Spleen (tissue), 11 donors: ENCODE results near the gene CADM2. TPM values are rescaled to one million over a fixed set of nuclear protein-coding genes. Genes with fewer than 3 reads are reported as not detected.

Source experiments
- DNase-seq: peaks from one replicate; pipeline ENCODE4 v3.0.0-alpha.2; 2020
- H3K27ac ChIP-seq, 8 donors: fragments of 200-600 bp; sonication (generic) in 7 of 8; 1 replicate in 4 of 8; 2 replicates in 4 of 8; pipeline versions ENCODE4 v1.5.0 to v1.8.0; 2016 to 2021; ENCODE audit warnings: inconsistent platforms in 4 of 8, mild to moderate bottlenecking in 4 of 8, moderate library complexity in 1 of 8
- H3K27me3 ChIP-seq, 7 donors: fragments of 200-600 bp; sonication (generic) in 6 of 7; replicated peaks in 1 of 7; 1 replicate in 4 of 7; 2 replicates in 3 of 7; pipeline versions ENCODE4 v1.5.0 to v1.8.0; 2016 to 2021; ENCODE audit warnings: inconsistent platforms in 3 of 7, mild to moderate bottlenecking in 1 of 7
- H3K36me3 ChIP-seq, 6 donors: fragments of 200-600 bp; sonication (generic) in 5 of 6; 1 replicate in 4 of 6; 2 replicates in 2 of 6; pipeline versions ENCODE4 v1.5.0 to v1.8.0; 2016 to 2021; ENCODE audit warnings: inconsistent platforms in 2 of 6
- H3K4me1 ChIP-seq, 6 donors: fragments of 200-600 bp; sonication (generic) in 5 of 6; 1 replicate in 3 of 6; 2 replicates in 3 of 6; pipeline versions ENCODE4 v1.5.0 to v1.8.0; 2016 to 2021; ENCODE audit warnings: inconsistent platforms in 3 of 6
- H3K4me3 ChIP-seq, 8 donors: fragments of 200-600 bp; sonication (generic) in 7 of 8; 1 replicate in 4 of 8; 2 replicates in 4 of 8; pipeline versions ENCODE4 v1.5.0 to v1.8.0; 2016 to 2021; ENCODE audit warnings: inconsistent platforms in 4 of 8, mild to moderate bottlenecking in 4 of 8, moderate library complexity in 2 of 8
- H3K9me3 ChIP-seq, 8 donors: fragments of 200-600 bp; sonication (generic) in 7 of 8; 1 replicate in 4 of 8; 2 replicates in 4 of 8; pipeline versions ENCODE4 v1.5.0 to v1.8.0; 2016 to 2021; ENCODE audit warnings: inconsistent platforms in 4 of 8
- POLR2A ChIP-seq, 3 donors: fragments of 450-650 bp; IDR thresholded peaks; one replicate each; pipeline ENCODE4 v1.5.1; 2017; ENCODE audit warnings: antibody characterized with exemption in 3 of 3, mild to moderate bottlenecking in 1 of 3
- POLR2AphosphoS5 ChIP-seq, 3 donors: sonication (generic); formaldehyde crosslinking; IDR thresholded peaks; one replicate each; pipeline ENCODE4 v1.5.1; 2017; ENCODE audit warnings: antibody characterized with exemption in 3 of 3
- WGBS, 5 donors: extraction: QIAGEN DNeasy Blood & Tissue Kit in 3 of 5; methylation state at CpG; one replicate each; pipeline versions ENCODE4 v1.1.5 to v1.1.7; 2013 to 2018; 5-methylcytosine and 5-hydroxymethylcytosine counted together
- intact Hi-C: fragments of 100-400 bp; cut with DNase I; formaldehyde crosslinking; loops from one replicate; pipeline ENCODE4 v1.15.0; 2023; ENCODE audit warnings: low total_unique reads
- polyA plus RNA-seq, 3 donors: library from polyadenylated mRNA; stranded (reverse); fragments of 200-250 nt; gene quantifications; one replicate each; pipeline ENCODE4 v1.2.1, GENCODE V29; 2013
- total RNA-seq, 7 donors: library from RNA; depleted of rRNA in 3 of 7; stranded (reverse); fragments of >200 nt in 3 of 7; fragmentation: NEBNext Ultra II Directional in 4 of 7; extraction: Animal tissue kit (Norgen Biotek cat#: 25700) in 4 of 7; gene quantifications; one replicate each; pipeline versions ENCODE4 v1.1.0 to v1.2.1, GENCODE V29; 2016 to 2021
- TF ChIP-seq, protein P1 (sequence below), 11 experiments: fragments of 200-600 bp in 7 of 11; fragments of 450-650 bp in 4 of 11; sonication (generic) in 4 of 11; IDR thresholded peaks in 8 of 11; conservative IDR thresholded peaks in 3 of 11; 1 replicate in 7 of 11; 2 replicates in 4 of 11; pipeline versions ENCODE4 v1.4.0 to v1.8.0; 2016 to 2021; ENCODE audit warnings: antibody characterized with exemption in 11 of 11, inconsistent platforms in 4 of 11, mild to moderate bottlenecking in 1 of 11
- donor health status: healthy with polysubstance abuse.
- donor health status: DM: no; HTN: no; CAD: no; lungs with moderate emphysema.
- donor health status: DM: no; HTN: no; CAD: no.
- donor health status: Bipolar disorder and iron deficiency.
- donor health status: healthy.
- donor health status: DM: no; HTN: no; CAD: no.
- donor health status: DM: yes; HTN: yes; CAD: no.

CADM2 gene
- total and polyA plus RNA-seq, 10 donors = 0.03 to 4.0 (median 1.0) TPM; not detected in 1

DNA sequence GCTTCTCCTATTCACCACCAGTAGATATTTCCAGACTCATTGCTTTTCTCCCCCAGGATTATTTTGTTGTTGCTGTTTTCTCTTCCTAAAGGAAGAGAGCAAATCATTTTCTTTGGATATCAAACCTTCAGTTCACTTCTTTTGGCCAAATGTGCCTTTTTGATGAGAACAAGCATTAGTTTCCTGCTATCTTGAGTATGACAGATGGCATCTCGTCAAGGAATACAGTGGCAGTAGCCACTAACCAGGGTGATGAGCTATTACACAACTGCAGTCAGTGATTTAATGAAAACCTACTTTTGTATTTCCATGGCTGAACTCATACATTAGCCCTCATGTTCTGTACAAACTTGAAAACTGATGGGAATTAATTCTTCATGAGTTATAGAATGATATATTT is 354.6 kb downstream of the CADM2 start:
- WGBS, 5 donors = 30 to 81% (median 76%) methylated on average over 1 of the region's 1 CpG
- H3K4me1 ChIP-seq = no peaks in the 10 kb centered on the region
- TF ChIP-seq POLR2A (IDR thresholded peaks at IDR 0.05) = no peak
- TF ChIP-seq, protein P1, sequence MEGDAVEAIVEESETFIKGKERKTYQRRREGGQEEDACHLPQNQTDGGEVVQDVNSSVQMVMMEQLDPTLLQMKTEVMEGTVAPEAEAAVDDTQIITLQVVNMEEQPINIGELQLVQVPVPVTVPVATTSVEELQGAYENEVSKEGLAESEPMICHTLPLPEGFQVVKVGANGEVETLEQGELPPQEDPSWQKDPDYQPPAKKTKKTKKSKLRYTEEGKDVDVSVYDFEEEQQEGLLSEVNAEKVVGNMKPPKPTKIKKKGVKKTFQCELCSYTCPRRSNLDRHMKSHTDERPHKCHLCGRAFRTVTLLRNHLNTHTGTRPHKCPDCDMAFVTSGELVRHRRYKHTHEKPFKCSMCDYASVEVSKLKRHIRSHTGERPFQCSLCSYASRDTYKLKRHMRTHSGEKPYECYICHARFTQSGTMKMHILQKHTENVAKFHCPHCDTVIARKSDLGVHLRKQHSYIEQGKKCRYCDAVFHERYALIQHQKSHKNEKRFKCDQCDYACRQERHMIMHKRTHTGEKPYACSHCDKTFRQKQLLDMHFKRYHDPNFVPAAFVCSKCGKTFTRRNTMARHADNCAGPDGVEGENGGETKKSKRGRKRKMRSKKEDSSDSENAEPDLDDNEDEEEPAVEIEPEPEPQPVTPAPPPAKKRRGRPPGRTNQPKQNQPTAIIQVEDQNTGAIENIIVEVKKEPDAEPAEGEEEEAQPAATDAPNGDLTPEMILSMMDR (IDR thresholded peaks at IDR 0.05 in 8 of 11, conservative IDR thresholded peaks at IDR 0.05 in 3 of 11) = no peak
- TF ChIP-seq POLR2AphosphoS5 (IDR thresholded peaks at IDR 0.05) = no peak
- no peak for DNase-seq
- H3K9me3 ChIP-seq = peaks cover 0 to 5% (median 0%) of the 10 kb centered on the region in 8 donors
- no peaks in the 10 kb centered on the region for H3K27me3 ChIP-seq
- H3K27ac ChIP-seq = no peak overlapping the region
- intact Hi-C loops = no loop called here
- no peak overlapping the region for H3K4me3 ChIP-seq
- H3K36me3 ChIP-seq = no peaks in the 10 kb centered on the region

DNA sequence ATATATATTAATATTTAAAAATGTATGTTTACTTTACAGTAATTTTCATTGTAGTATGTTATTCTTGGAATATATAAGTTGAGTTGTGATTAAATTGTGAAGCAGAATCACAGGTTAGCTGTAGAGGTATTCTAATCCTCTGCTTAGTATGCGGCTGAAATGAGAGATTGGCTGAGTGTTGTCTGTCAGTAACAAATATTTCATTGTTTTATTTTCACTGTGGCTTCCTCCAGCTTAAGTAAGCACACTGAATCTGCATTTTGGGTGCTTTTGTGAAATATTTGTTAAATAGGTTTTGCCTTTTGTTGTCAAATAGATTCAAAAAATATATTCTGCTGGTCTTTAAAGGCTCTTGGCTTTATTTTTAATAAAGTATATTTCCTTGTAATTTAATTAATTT is 357.5 kb downstream of the CADM2 start:
- Histone ChIP-seq H3K4me1 (no peaks in the 10 kb centered on the region), H3K27me3 (no peaks in the 10 kb centered on the region), H3K36me3 (no peaks in the 10 kb centered on the region), H3K4me3 (no peak overlapping the region), H3K9me3 (peaks cover 0 to 12% (median 0%) of the 10 kb centered on the region in 8 donors), H3K27ac (no peak overlapping the region)
- WGBS, 5 donors = 83 to 93% (median 90%) methylated on average over 1 of the region's 1 CpG
- no peak for DNase-seq
- intact Hi-C loops = no loop called here
- TF ChIP-seq POLR2A (IDR thresholded peaks at IDR 0.05) = no peak
- TF ChIP-seq POLR2AphosphoS5 (IDR thresholded peaks at IDR 0.05) = no peak
- TF ChIP-seq, protein P1 (IDR thresholded peaks at IDR 0.05 in 8 of 11, conservative IDR thresholded peaks at IDR 0.05 in 3 of 11) = no peak

DNA sequence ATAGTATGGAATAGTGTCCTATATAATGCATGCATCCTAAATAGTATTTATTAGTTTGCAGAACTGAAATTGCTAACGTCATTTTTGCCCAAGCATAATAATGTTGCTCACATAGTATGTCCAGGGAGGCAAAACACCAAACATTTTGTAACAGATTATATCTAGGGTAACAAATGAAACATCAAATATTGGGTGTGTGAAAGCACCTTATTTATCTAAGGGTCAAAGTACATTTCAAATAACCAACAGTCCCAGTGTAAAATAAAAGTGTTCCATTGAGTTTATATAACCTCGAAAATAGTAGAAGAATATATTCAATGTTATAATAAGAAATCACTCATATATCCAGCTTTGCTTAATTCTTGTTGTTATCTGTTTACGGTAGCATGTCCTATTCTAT is 363.1 kb downstream of the CADM2 start:
- Histone ChIP-seq H3K27ac (no peak overlapping the region), H3K9me3 (peaks cover 0 to 12% (median 0%) of the 10 kb centered on the region in 8 donors), H3K27me3 (no peaks in the 10 kb centered on the region), H3K36me3 (no peaks in the 10 kb centered on the region), H3K4me1 (no peaks in the 10 kb centered on the region), H3K4me3 (no peak overlapping the region)
- WGBS, 5 donors = 70 to 88% (median 74%) methylated on average over 3 of the region's 3 CpGs
- DNase-seq = no peak
- intact Hi-C loops = no loop called here
- TF ChIP-seq, protein P1 (IDR thresholded peaks at IDR 0.05 in 8 of 11, conservative IDR thresholded peaks at IDR 0.05 in 3 of 11) = no peak
- TF ChIP-seq POLR2AphosphoS5 (IDR thresholded peaks at IDR 0.05) (no peak), POLR2A (IDR thresholded peaks at IDR 0.05) (no peak)

DNA sequence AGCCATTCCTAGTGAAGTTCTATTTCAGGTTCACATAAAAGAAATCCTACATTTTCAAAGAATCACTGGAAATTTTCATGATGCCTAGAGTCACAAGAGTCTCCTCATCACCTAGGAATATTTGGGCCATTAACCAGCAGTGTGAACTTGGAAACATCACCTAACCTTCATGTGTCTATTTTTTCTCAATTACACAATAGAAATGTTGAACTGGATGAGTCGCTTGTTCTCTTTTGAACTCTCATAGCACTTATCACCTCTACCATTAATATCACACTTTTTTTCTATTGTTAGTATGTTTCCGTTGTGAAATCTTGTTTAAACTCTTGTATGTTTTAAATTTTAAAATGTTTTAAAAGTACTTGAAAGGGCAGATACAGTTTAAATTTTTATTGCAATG is 371.3 kb downstream of the CADM2 start:
- Histone ChIP-seq H3K9me3 (no peaks in the 10 kb centered on the region), H3K27me3 (no peaks in the 10 kb centered on the region), H3K4me3 (no peak overlapping the region), H3K36me3 (no peaks in the 10 kb centered on the region), H3K27ac (no peak overlapping the region), H3K4me1 (no peaks in the 10 kb centered on the region)
- 79 to 88% (median 84%) methylated on average over 2 of the region's 2 CpGs for WGBS, 5 donors
- intact Hi-C loops = no loop called here
- no peak for TF ChIP-seq POLR2AphosphoS5 (IDR thresholded peaks at IDR 0.05)
- TF ChIP-seq POLR2A (IDR thresholded peaks at IDR 0.05) = no peak
- DNase-seq = no peak

DNA sequence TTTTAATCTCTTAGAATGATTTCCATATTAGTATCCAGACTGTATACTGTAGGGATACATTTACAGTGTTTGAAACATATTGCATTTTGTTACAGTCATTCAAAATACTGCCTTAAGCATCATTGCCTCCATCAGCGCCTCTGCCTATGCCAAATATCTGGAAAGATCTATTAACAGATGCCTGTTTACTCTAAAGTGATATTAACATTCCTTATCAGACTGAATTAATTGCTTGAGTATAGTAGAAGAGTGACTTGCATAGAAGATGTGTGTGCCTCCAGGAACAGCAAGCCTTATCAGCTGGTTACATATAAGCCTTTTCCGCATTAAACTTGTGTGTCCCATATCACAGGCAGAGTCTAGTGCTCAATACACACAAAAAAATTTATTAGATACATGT is 379.1 kb downstream of the CADM2 start:
- WGBS, 5 donors = 80 to 91% (median 86%) methylated on average over 2 of the region's 2 CpGs
- TF ChIP-seq POLR2AphosphoS5 (IDR thresholded peaks at IDR 0.05) (no peak), POLR2A (IDR thresholded peaks at IDR 0.05) (no peak)
- TF ChIP-seq, protein P1 (IDR thresholded peaks at IDR 0.05 in 8 of 11, conservative IDR thresholded peaks at IDR 0.05 in 3 of 11) = no peak
- no peak for DNase-seq
- H3K36me3 ChIP-seq = no peaks in the 10 kb centered on the region
- no peak overlapping the region for H3K4me3 ChIP-seq
- no peaks in the 10 kb centered on the region for H3K27me3 ChIP-seq
- intact Hi-C loops = no loop called here
- H3K9me3 ChIP-seq = no peaks in the 10 kb centered on the region
- H3K27ac ChIP-seq = no peak overlapping the region
- H3K4me1 ChIP-seq = no peaks in the 10 kb centered on the region
